ENCODE measurements around the gene PIRT.

The PIRT gene

DNA sequence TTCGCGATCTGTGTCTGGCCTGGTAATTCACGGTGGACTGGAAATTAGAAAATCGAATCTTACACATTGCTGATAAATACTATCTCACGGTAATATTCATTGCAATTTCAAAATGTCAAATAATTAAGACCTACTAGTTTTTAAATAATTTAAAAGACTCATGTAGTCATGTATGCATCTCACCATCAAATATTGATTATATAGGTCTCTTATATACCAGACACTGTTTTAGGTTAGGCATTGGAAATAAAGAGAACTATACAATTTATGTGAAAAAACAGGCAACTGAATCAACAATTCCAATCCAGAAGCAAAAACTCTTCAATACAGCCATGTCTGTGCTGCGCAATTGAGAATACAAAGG, 7.5 kb upstream of the PIRT start:
- no peaks in the 10 kb centered on the region for H3K36me3 ChIP-seq (ENCODE audit: control insufficient read depth in 1 of 2, insufficient read depth in 2 of 2, low read length in 2 of 2)
- H3K27ac ChIP-seq (ENCODE audit: low read length): no peak overlapping the region
- peak overlapping the region; percentile 75 to 82 for H3K4me3 ChIP-seq (ENCODE audit: low read depth in 1 of 2, low read length in 2 of 2)

DNA sequence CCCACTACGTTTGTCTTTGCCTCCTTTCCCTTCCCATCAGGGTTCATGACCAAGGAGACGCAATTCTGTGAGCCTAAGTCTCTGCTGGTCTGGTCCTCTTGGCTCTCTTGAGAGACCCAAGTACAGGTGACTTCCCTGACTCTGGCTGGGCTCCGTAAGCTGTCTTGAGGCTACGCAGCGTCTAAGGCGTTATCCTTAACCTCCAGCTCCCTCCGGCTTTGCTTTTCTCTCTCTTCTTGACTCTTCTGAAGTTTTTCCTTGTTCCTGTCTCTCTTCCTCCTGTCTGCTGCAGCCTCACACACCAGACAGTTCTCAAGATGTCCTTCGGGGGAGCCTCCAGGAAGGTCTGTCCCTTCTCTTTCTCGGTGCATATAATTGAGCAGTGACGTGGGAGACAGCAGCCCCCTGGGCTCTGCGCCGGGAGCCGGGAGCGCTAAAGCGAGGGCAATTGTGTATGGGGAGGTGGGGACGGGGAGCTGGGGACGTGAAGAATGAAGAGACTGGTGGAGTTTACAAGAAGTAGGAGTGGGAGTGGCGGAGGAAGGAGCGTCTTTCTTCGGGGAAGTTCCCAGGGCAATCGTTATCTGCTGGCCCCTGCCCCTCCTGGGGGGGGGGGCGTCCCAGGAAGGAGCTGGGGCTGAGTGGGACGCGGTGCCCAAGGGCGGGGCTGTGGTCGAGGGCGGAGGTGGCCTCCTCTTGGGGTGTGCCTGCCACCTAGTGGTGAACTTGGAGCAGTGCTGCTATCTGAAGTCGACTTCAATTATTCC, 6.9 kb upstream of the PIRT start:
- Histone ChIP-seq H3K4me1 (ENCODE audit: control insufficient read depth in 1 of 2, insufficient read depth in 2 of 2, low read length in 2 of 2) (peaks cover 0 to 8% of the 10 kb centered on the region in 2 donors), H3K27ac (ENCODE audit: low read length) (peak overlapping the region; percentile 85), H3K9me3 (ENCODE audit: control insufficient read depth in 1 of 2, low read length in 2 of 2) (no peaks in the 10 kb centered on the region), H3K4me3 (ENCODE audit: low read depth in 1 of 2, low read length in 2 of 2) (peak overlapping the region; percentile 75 to 82), H3K27me3 (ENCODE audit: low read depth, low read length) (no peaks in the 10 kb centered on the region), H3K36me3 (ENCODE audit: control insufficient read depth in 1 of 2, insufficient read depth in 2 of 2, low read length in 2 of 2) (no peaks in the 10 kb centered on the region)

More for the DNA sequence above, 7.5 kb upstream of the PIRT start:
- Histone ChIP-seq H3K4me1 (ENCODE audit: control insufficient read depth in 1 of 2, insufficient read depth in 2 of 2, low read length in 2 of 2) (peaks cover 0 to 8% of the 10 kb centered on the region in 2 donors), H3K9me3 (ENCODE audit: control insufficient read depth in 1 of 2, low read length in 2 of 2) (no peaks in the 10 kb centered on the region), H3K27me3 (ENCODE audit: low read depth, low read length) (no peaks in the 10 kb centered on the region)

GRCh38 chr17:10843811-10844210, 5.9 kb upstream of the PIRT start:
- Histone ChIP-seq H3K27me3 (ENCODE audit: low read depth, low read length) (no peaks in the 10 kb centered on the region), H3K4me3 (ENCODE audit: low read depth in 1 of 2, low read length in 2 of 2) (no peak overlapping the region), H3K9me3 (ENCODE audit: control insufficient read depth in 1 of 2, low read length in 2 of 2) (no peaks in the 10 kb centered on the region), H3K27ac (ENCODE audit: low read length) (peak overlapping the region; percentile 85), H3K36me3 (ENCODE audit: control insufficient read depth in 1 of 2, insufficient read depth in 2 of 2, low read length in 2 of 2) (no peaks in the 10 kb centered on the region), H3K4me1 (ENCODE audit: control insufficient read depth in 1 of 2, insufficient read depth in 2 of 2, low read length in 2 of 2) (peaks cover 0 to 8% of the 10 kb centered on the region in 2 donors)

- peaks cover 0 to 8% of the 10 kb centered on the region in 2 donors for H3K4me1 ChIP-seq (ENCODE audit: control insufficient read depth in 1 of 2, insufficient read depth in 2 of 2, low read length in 2 of 2)
- no peaks in the 10 kb centered on the region for H3K36me3 ChIP-seq (ENCODE audit: control insufficient read depth in 1 of 2, insufficient read depth in 2 of 2, low read length in 2 of 2)
- H3K27me3 ChIP-seq (ENCODE audit: low read depth, low read length): no peaks in the 10 kb centered on the region
- H3K9me3 ChIP-seq (ENCODE audit: control insufficient read depth in 1 of 2, low read length in 2 of 2): no peaks in the 10 kb centered on the region
- no peak overlapping the region for H3K27ac ChIP-seq (ENCODE audit: low read length)
- H3K4me3 ChIP-seq (ENCODE audit: low read depth in 1 of 2, low read length in 2 of 2): no peak overlapping the region
Observed at GRCh38 chr17:10842658-10843057, 4.8 kb upstream of the PIRT start.

DNA sequence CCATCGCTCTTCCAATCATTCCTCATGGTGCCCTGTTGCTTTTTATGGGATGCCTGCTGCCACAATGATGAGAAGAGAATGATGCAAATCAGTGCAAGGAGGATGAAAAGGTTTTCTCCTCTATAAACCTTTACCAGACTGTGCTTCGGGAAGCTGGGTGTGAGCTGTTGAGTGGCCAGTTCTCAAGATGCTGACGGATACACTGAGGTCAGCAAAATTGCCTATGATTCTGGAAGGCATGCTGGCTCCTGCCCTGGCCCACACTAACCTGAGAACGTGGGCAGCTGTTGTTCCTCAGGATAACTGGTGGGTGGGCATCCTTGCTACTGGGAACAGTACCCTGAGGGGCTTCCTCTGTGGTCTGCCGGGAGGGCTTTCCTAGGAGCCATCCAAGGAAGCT, 795 bp upstream of the PIRT start:
- Histone ChIP-seq H3K4me3 (ENCODE audit: low read depth in 1 of 2, low read length in 2 of 2) (no peak overlapping the region), H3K4me1 (ENCODE audit: control insufficient read depth in 1 of 2, insufficient read depth in 2 of 2, low read length in 2 of 2) (no peaks in the 10 kb centered on the region), H3K27me3 (ENCODE audit: low read depth, low read length) (no peaks in the 10 kb centered on the region), H3K27ac (ENCODE audit: low read length) (no peak overlapping the region), H3K9me3 (ENCODE audit: control insufficient read depth in 1 of 2, low read length in 2 of 2) (no peaks in the 10 kb centered on the region), H3K36me3 (ENCODE audit: control insufficient read depth in 1 of 2, insufficient read depth in 2 of 2, low read length in 2 of 2) (no peaks in the 10 kb centered on the region)

GRCh38 chr17:10836966-10837590, 809 bp downstream of the PIRT start:
- H3K4me1 ChIP-seq (ENCODE audit: control insufficient read depth in 1 of 2, insufficient read depth in 2 of 2, low read length in 2 of 2): no peaks in the 10 kb centered on the region
- H3K27ac ChIP-seq (ENCODE audit: low read length): no peak overlapping the region
- H3K9me3 ChIP-seq (ENCODE audit: control insufficient read depth in 1 of 2, low read length in 2 of 2): no peaks in the 10 kb centered on the region
- no peak overlapping the region for H3K4me3 ChIP-seq (ENCODE audit: low read depth in 1 of 2, low read length in 2 of 2)
- no peaks in the 10 kb centered on the region for H3K36me3 ChIP-seq (ENCODE audit: control insufficient read depth in 1 of 2, insufficient read depth in 2 of 2, low read length in 2 of 2)
- no peaks in the 10 kb centered on the region for H3K27me3 ChIP-seq (ENCODE audit: low read depth, low read length)

DNA sequence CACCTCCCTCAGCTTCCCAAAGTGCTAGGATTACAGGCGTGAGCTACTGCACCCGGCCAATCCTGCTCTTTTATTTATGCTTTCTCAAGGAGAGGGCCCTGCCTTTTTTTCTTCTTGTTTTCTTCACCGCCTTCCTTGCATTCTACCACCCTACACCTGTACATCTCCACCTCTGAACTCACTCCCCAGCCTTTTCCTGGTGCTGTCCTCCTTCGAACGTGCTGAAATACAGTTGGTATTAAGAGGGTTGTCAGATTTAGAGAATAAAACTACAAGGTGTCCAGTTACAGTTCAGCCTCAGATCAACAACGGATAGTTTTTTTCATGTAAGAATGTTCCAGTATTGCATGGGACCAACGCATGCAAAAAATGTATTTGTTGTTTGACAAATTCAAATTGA, 1.7 kb downstream of the PIRT start:
- Histone ChIP-seq H3K27ac (ENCODE audit: low read length) (no peak overlapping the region), H3K4me1 (ENCODE audit: control insufficient read depth in 1 of 2, insufficient read depth in 2 of 2, low read length in 2 of 2) (no peaks in the 10 kb centered on the region), H3K4me3 (ENCODE audit: low read depth in 1 of 2, low read length in 2 of 2) (no peak overlapping the region), H3K9me3 (ENCODE audit: control insufficient read depth in 1 of 2, low read length in 2 of 2) (no peaks in the 10 kb centered on the region), H3K27me3 (ENCODE audit: low read depth, low read length) (no peaks in the 10 kb centered on the region), H3K36me3 (ENCODE audit: control insufficient read depth in 1 of 2, insufficient read depth in 2 of 2, low read length in 2 of 2) (no peaks in the 10 kb centered on the region)

DNA sequence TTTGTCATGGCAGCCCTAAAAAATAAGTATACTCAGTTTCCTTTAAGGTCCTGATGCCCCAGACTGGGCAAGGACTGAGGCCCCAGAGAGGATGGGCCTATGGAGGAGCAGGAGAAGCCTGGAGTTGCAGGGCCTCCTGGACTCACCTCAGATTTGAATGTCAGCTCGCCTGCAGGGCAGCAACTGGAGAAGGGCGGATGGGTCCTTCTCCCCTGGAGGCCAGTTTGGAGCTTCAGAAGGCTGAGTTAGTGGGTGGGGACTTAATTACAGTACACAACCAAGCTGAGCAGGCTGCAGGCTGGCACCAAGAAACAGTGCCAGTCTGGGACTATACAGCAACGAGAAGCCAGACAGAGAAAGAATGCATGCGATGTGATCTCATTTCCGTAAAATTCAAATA, 6.2 kb downstream of the PIRT start:
- H3K27ac ChIP-seq (ENCODE audit: low read length): no peak overlapping the region

GRCh38 chr17:10827898-10828552, 9.9 kb downstream of the PIRT start:
- no peak overlapping the region for H3K27ac ChIP-seq (ENCODE audit: low read length)
- no peaks in the 10 kb centered on the region for H3K36me3 ChIP-seq (ENCODE audit: control insufficient read depth in 1 of 2, insufficient read depth in 2 of 2, low read length in 2 of 2)
- H3K4me1 ChIP-seq (ENCODE audit: control insufficient read depth in 1 of 2, insufficient read depth in 2 of 2, low read length in 2 of 2): no peaks in the 10 kb centered on the region
- no peak overlapping the region for H3K4me3 ChIP-seq (ENCODE audit: low read depth in 1 of 2, low read length in 2 of 2)
- no peaks in the 10 kb centered on the region for H3K27me3 ChIP-seq (ENCODE audit: low read depth, low read length)
- no peaks in the 10 kb centered on the region for H3K9me3 ChIP-seq (ENCODE audit: control insufficient read depth in 1 of 2, low read length in 2 of 2)

More for the DNA sequence above, 6.2 kb downstream of the PIRT start:
- H3K9me3 ChIP-seq (ENCODE audit: control insufficient read depth in 1 of 2, low read length in 2 of 2): no peaks in the 10 kb centered on the region
- no peaks in the 10 kb centered on the region for H3K36me3 ChIP-seq (ENCODE audit: control insufficient read depth in 1 of 2, insufficient read depth in 2 of 2, low read length in 2 of 2)
- no peak overlapping the region for H3K4me3 ChIP-seq (ENCODE audit: low read depth in 1 of 2, low read length in 2 of 2)
- no peaks in the 10 kb centered on the region for H3K4me1 ChIP-seq (ENCODE audit: control insufficient read depth in 1 of 2, insufficient read depth in 2 of 2, low read length in 2 of 2)
- no peaks in the 10 kb centered on the region for H3K27me3 ChIP-seq (ENCODE audit: low read depth, low read length)

- H3K9me3 ChIP-seq (ENCODE audit: control insufficient read depth in 1 of 2, low read length in 2 of 2): no peaks in the 10 kb centered on the region
- no peaks in the 10 kb centered on the region for H3K4me1 ChIP-seq (ENCODE audit: control insufficient read depth in 1 of 2, insufficient read depth in 2 of 2, low read length in 2 of 2)
- no peak overlapping the region for H3K4me3 ChIP-seq (ENCODE audit: low read depth in 1 of 2, low read length in 2 of 2)
- no peaks in the 10 kb centered on the region for H3K36me3 ChIP-seq (ENCODE audit: control insufficient read depth in 1 of 2, insufficient read depth in 2 of 2, low read length in 2 of 2)
- H3K27ac ChIP-seq (ENCODE audit: low read length): no peak overlapping the region
- no peaks in the 10 kb centered on the region for H3K27me3 ChIP-seq (ENCODE audit: low read depth, low read length)
Observed at GRCh38 chr17:10824874-10825273, 13.0 kb downstream of the PIRT start.

GRCh38 chr17:10821770-10822169, 16.1 kb downstream of the PIRT start:
- Histone ChIP-seq H3K27ac (ENCODE audit: low read length) (no peak overlapping the region), H3K4me1 (ENCODE audit: control insufficient read depth in 1 of 2, insufficient read depth in 2 of 2, low read length in 2 of 2) (no peaks in the 10 kb centered on the region), H3K9me3 (ENCODE audit: control insufficient read depth in 1 of 2, low read length in 2 of 2) (no peaks in the 10 kb centered on the region), H3K4me3 (ENCODE audit: low read depth in 1 of 2, low read length in 2 of 2) (no peak overlapping the region), H3K36me3 (ENCODE audit: control insufficient read depth in 1 of 2, insufficient read depth in 2 of 2, low read length in 2 of 2) (no peaks in the 10 kb centered on the region), H3K27me3 (ENCODE audit: low read depth, low read length) (no peaks in the 10 kb centered on the region)
